Kidney (tissue), 14 donors: Measurements from ENCODE around the gene CNOT6. TPM values are rescaled to one million over a fixed set of nuclear protein-coding genes. Genes with fewer than 3 reads are reported as not detected.

Source experiments
- DNase-seq, 5 donors: peaks; one replicate each; pipeline ENCODE4 v3.0.0-alpha.2; 2013 to 2020
- FAIRE-seq: peaks from 2 replicates; lab custom pipeline; 2012; peaks lifted over from hg19 to GRCh38; lab: Jason Lieb, UNC
- H3K27ac ChIP-seq, 2 donors: one replicate each; pipeline ENCODE4 v1.7.0; 2013; ENCODE audit warnings: low read depth in 2 of 2, low read length in 2 of 2, inconsistent platforms in 1 of 2
- H3K27me3 ChIP-seq: one replicate; pipeline ENCODE4 v1.7.1; 2013; ENCODE audit warnings: low read length, inconsistent platforms; ENCODE audit not compliant: control insufficient read depth, insufficient read depth
- H3K36me3 ChIP-seq, 3 donors: one replicate each; pipeline versions ENCODE4 v1.7.0 to v1.7.1; 2013; ENCODE audit warnings: low read length in 3 of 3, control low read depth in 1 of 3, inconsistent platforms in 1 of 3; ENCODE audit not compliant: insufficient read depth in 3 of 3, control insufficient read depth in 2 of 3
- H3K4me1 ChIP-seq, 3 donors: one replicate each; pipeline versions ENCODE4 v1.7.0 to v1.7.1; 2013; ENCODE audit warnings: low read length in 3 of 3, inconsistent platforms in 1 of 3, low read depth in 1 of 3; ENCODE audit not compliant: control insufficient read depth in 2 of 3, insufficient read depth in 2 of 3
- H3K4me3 ChIP-seq, 3 donors: one replicate each; pipeline versions ENCODE4 v1.7.0 to v1.8.1; 2013; ENCODE audit warnings: low read length in 3 of 3, control low read depth in 1 of 3, inconsistent platforms in 1 of 3
- H3K9ac ChIP-seq, 3 donors: one replicate each; pipeline versions ENCODE4 v1.7.0 to v1.7.1; 2013; ENCODE audit warnings: low read length in 3 of 3, control low read depth in 1 of 3, inconsistent platforms in 1 of 3
- H3K9me3 ChIP-seq, 3 donors: one replicate each; pipeline versions ENCODE4 v1.7.0 to v1.7.1; 2013; ENCODE audit warnings: low read length in 3 of 3, control low read depth in 1 of 3, inconsistent platforms in 1 of 3; ENCODE audit not compliant: control insufficient read depth in 2 of 3, insufficient read depth in 1 of 3
- intact Hi-C: fragments of 100-400 bp; cut with DNase I; formaldehyde crosslinking; loops from one replicate; pipeline ENCODE4 v1.11.1; 2022
- polyA plus RNA-seq: library from polyadenylated mRNA; stranded (reverse); fragments of 350-450 nt; fragmentation: Illumina TruSeq; extraction: RNeasy Lipid Tissue Mini Kit (QIAGEN cat#74804); gene quantifications from one replicate; pipeline ENCODE4 v1.2.3, GENCODE V29; 2014; ENCODE audit warnings: low read depth, low replicate concordance; ENCODE audit not compliant: insufficient read depth
- total RNA-seq: library from RNA; stranded (reverse); fragmentation: NEBNext Ultra II Directional; extraction: Animal tissue kit (Norgen Biotek cat#: 25700); gene quantifications from one replicate; pipeline ENCODE4 v1.2.1, GENCODE V29; 2021
- TF ChIP-seq, protein P1 (sequence below): IDR thresholded peaks from 3 replicates; pipeline ENCODE4 v1.5.1; 2012; ENCODE audit warnings: mild to moderate bottlenecking, moderate library complexity, borderline replicate concordance; ENCODE audit not compliant: insufficient read depth; ENCODE audit errors: extremely low read depth
- donor health status: control.
- donor health status: control.
- donor health status: control.
- donor health status: control.
- donor health status: control.
- donor health status: DM: yes; HTN: yes; CAD: no.
- donor health status: Normal renal cell carcinoma (clear cell type).

CNOT6 gene
- total and polyA plus RNA-seq, 2 donors from 2014 or later, result 5.9 to 25.7 TPM

DNA sequence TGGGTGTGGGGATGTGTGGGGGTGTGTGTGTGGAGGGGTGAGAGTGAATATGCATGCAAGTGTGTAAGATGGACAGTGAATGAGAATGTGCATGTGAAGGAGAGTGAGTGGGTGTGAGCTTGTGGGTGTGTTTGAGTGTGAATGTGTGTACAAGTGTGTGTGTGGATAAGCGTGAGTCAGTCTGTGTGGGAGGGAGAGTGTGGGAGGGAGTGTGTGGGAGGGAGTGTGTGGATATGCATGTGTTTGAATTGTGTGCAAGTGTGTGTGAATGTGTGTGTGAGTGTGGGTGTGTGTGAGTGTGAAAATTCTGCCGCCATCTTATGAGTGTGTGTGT lies 100.8 kb downstream of the CNOT6 start:
- Histone ChIP-seq H3K27ac (no peak overlapping the region), H3K9ac (no peak overlapping the region), H3K27me3 (no peaks in the 10 kb centered on the region), H3K36me3 (no peaks in the 10 kb centered on the region), H3K9me3 (no peaks in the 10 kb centered on the region), H3K4me1 (no peaks in the 10 kb centered on the region), H3K4me3 (no peak overlapping the region)
- TF ChIP-seq, protein P1, sequence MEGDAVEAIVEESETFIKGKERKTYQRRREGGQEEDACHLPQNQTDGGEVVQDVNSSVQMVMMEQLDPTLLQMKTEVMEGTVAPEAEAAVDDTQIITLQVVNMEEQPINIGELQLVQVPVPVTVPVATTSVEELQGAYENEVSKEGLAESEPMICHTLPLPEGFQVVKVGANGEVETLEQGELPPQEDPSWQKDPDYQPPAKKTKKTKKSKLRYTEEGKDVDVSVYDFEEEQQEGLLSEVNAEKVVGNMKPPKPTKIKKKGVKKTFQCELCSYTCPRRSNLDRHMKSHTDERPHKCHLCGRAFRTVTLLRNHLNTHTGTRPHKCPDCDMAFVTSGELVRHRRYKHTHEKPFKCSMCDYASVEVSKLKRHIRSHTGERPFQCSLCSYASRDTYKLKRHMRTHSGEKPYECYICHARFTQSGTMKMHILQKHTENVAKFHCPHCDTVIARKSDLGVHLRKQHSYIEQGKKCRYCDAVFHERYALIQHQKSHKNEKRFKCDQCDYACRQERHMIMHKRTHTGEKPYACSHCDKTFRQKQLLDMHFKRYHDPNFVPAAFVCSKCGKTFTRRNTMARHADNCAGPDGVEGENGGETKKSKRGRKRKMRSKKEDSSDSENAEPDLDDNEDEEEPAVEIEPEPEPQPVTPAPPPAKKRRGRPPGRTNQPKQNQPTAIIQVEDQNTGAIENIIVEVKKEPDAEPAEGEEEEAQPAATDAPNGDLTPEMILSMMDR, result no peak
- no peak for FAIRE-seq
- intact Hi-C loops, result no loop called here
- DNase-seq, result no peak

DNA sequence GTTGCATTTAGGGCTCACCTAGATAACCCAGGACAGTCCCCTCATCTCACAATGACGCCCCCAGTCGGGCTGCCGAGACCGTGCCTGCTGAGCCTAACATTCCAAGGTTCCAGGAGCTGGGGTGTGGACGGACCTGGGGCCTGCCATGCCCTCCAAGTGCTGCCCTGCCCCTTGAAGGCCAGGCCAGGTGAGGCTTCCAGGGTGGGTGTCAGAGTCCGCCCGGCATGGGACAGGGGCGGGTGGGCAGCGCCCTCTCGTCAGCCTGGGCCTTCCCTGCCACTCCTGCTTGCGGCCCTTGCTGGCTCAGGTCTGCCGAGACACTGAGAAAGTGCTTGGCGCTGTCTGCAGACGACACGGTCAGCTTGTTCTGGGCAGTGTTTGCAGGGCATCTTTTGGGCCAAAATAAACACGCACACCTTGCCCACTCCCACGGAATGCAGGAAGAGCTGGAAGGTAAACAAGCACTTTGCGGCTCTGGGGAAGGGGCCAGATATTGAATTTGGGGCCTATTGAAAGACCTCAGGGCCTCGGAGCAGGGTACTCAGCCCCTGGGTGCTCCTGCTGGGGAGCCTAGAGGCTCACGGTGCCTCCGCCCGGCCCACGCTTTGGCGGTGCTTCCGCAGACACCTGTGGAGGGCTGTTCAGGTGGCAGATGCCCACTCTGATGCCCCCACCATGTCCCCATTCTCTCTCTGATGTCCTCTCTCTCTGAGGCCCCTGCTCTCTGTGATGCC lies 101.4 kb downstream of the CNOT6 start:
- Histone ChIP-seq H3K9me3 (no peaks in the 10 kb centered on the region), H3K27ac (no peak overlapping the region), H3K4me1 (no peaks in the 10 kb centered on the region), H3K27me3 (no peaks in the 10 kb centered on the region), H3K4me3 (no peak overlapping the region), H3K9ac (no peak overlapping the region), H3K36me3 (no peaks in the 10 kb centered on the region)
- FAIRE-seq (no peak), DNase-seq (peak in 1 of 5 donors; percentile 73)
- intact Hi-C loops, result no loop called here
- TF ChIP-seq, protein P1, result no peak

DNA sequence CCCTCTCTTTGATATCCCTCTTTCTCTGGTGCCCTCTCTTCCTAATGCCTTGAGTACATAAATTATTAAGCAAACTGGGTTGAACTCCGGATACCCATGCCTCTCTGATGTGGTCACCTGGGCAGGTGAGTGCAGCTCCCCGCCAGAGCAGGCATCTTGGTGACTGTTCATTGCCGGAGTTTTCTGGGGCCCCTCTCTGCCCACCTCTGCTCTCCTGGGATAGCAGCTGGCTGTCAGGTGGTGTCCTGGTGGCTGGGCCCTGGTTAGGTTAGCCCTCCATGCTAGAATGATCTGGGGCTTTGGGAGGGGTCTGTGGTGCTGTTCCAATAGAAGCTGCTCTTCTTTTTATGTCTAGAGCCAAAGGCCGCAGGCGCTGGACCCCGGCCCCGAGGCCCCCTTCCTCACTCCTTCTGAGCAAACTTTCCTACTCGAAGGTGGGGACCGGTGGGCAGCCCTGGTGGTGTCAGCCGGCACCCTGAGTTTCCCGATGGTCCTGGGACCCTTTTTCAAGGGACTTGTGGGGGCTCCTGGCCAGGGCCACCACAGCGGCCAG lies 102.0 kb downstream of the CNOT6 start:
- H3K9ac ChIP-seq, result no peak overlapping the region
- TF ChIP-seq, protein P1, result no peak
- no peak overlapping the region for H3K4me3 ChIP-seq
- H3K36me3 ChIP-seq, result no peaks in the 10 kb centered on the region
- H3K27ac ChIP-seq, result no peak overlapping the region
- FAIRE-seq (no peak), DNase-seq (peak in 2 of 5 donors; percentile 5 to 70)
- intact Hi-C loops, result no loop called here
- no peaks in the 10 kb centered on the region for H3K4me1 ChIP-seq
- H3K9me3 ChIP-seq, result no peaks in the 10 kb centered on the region
- no peaks in the 10 kb centered on the region for H3K27me3 ChIP-seq
